Thoracic aorta (tissue), 2 donors: ENCODE data around the gene ASIC1. TPM values are rescaled to one million over a fixed set of nuclear protein-coding genes. Genes with fewer than 3 reads are reported as not detected.

Experiments used
- ATAC-seq: fragments of 150-250 bp; one replicate; pipeline ENCODE4 v1.8.0; 2017; ENCODE audit warnings: low read depth; ENCODE audit not compliant: insufficient number of reproducible peaks, low FRiP score
- DNase-seq: peaks from one replicate; pipeline ENCODE4 v3.0.0-alpha.2; 2020; ENCODE audit warnings: low spot score
- H3K27ac ChIP-seq, 2 donors: fragments of 200-600 bp; sonication (generic); 1 replicate in 1 of 2; 2 replicates in 1 of 2; pipeline ENCODE4 v1.5.1; 2016; ENCODE audit warnings: mild to moderate bottlenecking in 2 of 2, moderate library complexity in 2 of 2
- H3K27me3 ChIP-seq: fragments of 200-600 bp; sonication (generic); replicated peaks from 2 replicates; pipeline ENCODE4 v1.6.0; 2016; ENCODE audit warnings: mild to moderate bottlenecking; ENCODE audit not compliant: insufficient read depth
- H3K36me3 ChIP-seq: fragments of 200-600 bp; sonication (generic); one replicate; pipeline ENCODE4 v1.5.1; 2016
- H3K4me1 ChIP-seq, 2 donors: fragments of 200-600 bp; sonication (generic); 1 replicate in 1 of 2; 2 replicates in 1 of 2; pipeline versions ENCODE4 v1.5.1 to v1.6.0; 2016; ENCODE audit warnings: low read depth in 2 of 2, mild to moderate bottlenecking in 1 of 2; ENCODE audit not compliant: control insufficient read depth in 1 of 2
- H3K4me3 ChIP-seq: fragments of 200-600 bp; sonication (generic); 2 replicates; pipeline ENCODE4 v1.5.1; 2016; ENCODE audit warnings: mild to moderate bottlenecking
- H3K9me3 ChIP-seq: fragments of 200-600 bp; sonication (generic); 2 replicates; pipeline ENCODE4 v1.5.1; 2016
- total RNA-seq, 2 donors: library from RNA; depleted of rRNA; stranded (reverse); fragments of >200 nt; gene quantifications; one replicate each; pipeline versions ENCODE4 v1.1.0 to v1.2.3, GENCODE V29; 2016
- TF ChIP-seq, protein P1 (sequence below): fragments of 200-600 bp; sonication (generic); IDR thresholded peaks from one replicate; pipeline ENCODE4 v1.5.1; 2019; ENCODE audit warnings: antibody characterized with exemption

The ASIC1 gene
- total RNA-seq, 2 donors from 2014 or later = not detected

DNA sequence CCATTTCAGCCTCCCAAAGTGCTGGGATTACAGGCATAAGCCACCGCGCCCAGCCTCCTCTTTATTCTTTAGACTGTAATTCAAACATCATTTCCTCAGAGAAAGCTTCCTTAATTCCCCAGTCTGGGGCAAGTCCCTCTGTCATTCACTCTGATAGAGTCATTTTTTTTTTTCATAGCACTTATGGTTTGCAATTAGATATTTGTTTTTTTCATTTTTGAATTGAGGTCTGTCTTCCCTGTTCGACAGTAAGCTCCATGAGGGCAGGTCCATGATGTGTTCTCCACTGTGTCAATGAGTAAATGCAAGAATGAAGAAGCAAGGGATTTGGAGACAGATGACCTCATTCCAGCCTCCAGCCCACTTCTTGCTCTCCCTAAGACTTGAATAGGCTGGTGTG is 12.1 kb downstream of the ASIC1 start:
- DNase-seq (no peak), ATAC-seq (no peak)
- peaks cover 0 to 19% of the 10 kb centered on the region in 2 donors for H3K4me1 ChIP-seq
- H3K9me3 ChIP-seq = no peaks in the 10 kb centered on the region
- H3K36me3 ChIP-seq = no peaks in the 10 kb centered on the region
- no peaks in the 10 kb centered on the region for H3K27me3 ChIP-seq
- no peak overlapping the region for H3K4me3 ChIP-seq
- TF ChIP-seq, protein P1, sequence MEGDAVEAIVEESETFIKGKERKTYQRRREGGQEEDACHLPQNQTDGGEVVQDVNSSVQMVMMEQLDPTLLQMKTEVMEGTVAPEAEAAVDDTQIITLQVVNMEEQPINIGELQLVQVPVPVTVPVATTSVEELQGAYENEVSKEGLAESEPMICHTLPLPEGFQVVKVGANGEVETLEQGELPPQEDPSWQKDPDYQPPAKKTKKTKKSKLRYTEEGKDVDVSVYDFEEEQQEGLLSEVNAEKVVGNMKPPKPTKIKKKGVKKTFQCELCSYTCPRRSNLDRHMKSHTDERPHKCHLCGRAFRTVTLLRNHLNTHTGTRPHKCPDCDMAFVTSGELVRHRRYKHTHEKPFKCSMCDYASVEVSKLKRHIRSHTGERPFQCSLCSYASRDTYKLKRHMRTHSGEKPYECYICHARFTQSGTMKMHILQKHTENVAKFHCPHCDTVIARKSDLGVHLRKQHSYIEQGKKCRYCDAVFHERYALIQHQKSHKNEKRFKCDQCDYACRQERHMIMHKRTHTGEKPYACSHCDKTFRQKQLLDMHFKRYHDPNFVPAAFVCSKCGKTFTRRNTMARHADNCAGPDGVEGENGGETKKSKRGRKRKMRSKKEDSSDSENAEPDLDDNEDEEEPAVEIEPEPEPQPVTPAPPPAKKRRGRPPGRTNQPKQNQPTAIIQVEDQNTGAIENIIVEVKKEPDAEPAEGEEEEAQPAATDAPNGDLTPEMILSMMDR = no peak
- H3K27ac ChIP-seq = no peak overlapping the region

DNA sequence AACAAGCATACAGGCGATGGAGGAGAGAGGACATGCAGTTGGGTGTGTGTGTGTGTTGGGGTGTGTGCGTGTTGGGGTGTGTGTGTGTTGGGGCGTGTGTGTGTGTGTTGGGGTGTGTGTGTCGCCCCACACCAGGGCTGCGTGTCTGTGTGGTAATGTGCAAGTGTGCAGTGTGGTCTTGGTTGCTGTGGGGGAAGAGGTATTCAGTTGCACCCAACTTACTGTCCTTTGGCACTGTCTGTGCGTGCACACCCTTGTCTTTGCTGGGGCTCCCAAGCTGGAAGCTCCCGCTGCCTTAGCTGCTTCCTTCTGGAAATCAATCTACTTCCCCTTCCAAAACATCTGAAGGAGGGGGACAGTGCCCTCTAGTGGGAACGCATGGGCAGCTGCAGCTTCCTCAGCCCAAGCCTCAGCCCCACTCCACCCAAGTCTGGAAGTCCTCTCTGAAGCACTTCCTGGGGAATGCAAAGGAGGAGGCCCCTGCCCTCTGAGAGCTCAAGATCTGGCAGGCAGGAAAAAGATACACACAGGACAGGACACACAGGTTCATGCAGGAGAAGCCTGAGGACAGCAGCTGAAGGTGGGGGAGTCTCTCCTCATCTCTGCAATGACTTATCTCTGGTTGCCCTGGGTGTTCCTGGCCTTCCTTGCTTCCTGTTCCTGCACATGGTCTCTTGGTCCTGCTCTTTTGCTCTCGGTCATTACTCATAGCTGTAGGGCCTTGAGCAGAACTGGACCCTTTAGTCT is 13.1 kb downstream of the ASIC1 start:
- DNase-seq = no peak
- TF ChIP-seq, protein P1 = peak; percentile 87
- no peak overlapping the region for H3K4me3 ChIP-seq

DNA sequence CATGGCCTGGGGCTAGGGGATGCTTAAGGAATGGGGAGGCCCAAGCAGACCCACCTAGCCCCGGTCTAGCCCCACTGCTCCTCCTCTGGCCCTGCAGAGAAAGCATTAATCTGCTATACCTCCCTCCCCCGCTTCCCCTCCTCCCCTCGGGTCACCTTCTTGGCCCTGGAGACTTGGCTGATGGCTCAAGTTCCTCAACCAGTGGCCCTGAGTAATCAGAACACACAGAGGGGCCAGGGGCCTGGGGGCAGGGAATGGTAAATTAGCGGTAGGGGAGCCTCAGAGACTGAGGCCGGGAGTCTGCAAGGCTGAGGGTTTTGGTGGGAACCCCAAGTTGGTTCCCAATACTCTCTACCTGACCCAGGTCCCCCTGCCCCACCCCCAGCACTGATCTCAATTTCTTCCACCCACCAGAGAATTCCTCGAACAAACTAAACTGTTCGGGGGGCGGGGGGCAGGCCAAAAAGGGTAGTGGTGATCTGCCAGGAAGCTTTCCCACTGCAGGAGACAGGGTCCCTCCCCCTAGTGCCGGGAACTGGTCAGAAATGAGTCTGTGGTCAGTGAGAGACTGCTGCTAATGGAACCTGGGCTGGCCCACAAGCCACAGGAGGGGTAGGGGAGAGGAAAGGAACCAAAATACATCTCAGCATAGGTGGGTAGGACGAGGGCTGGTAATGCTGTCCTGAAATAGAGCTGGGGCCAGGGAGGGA is 15.0 kb downstream of the ASIC1 start:
- H3K4me3 ChIP-seq = no peak overlapping the region
- H3K27ac ChIP-seq = no peak overlapping the region
- TF ChIP-seq, protein P1 = no peak
- H3K36me3 ChIP-seq = no peaks in the 10 kb centered on the region
- H3K4me1 ChIP-seq = peaks cover 0 to 3% of the 10 kb centered on the region in 2 donors
- no peaks in the 10 kb centered on the region for H3K9me3 ChIP-seq
- H3K27me3 ChIP-seq = no peaks in the 10 kb centered on the region
- no peak for ATAC-seq
- DNase-seq = no peak

More for the DNA sequence above, 13.1 kb downstream of the ASIC1 start:
- Histone ChIP-seq H3K4me1 (peaks cover 0 to 19% of the 10 kb centered on the region in 2 donors), H3K9me3 (no peaks in the 10 kb centered on the region), H3K27me3 (no peaks in the 10 kb centered on the region), H3K36me3 (no peaks in the 10 kb centered on the region), H3K27ac (no peak overlapping the region)
- ATAC-seq = peak; percentile 51

DNA sequence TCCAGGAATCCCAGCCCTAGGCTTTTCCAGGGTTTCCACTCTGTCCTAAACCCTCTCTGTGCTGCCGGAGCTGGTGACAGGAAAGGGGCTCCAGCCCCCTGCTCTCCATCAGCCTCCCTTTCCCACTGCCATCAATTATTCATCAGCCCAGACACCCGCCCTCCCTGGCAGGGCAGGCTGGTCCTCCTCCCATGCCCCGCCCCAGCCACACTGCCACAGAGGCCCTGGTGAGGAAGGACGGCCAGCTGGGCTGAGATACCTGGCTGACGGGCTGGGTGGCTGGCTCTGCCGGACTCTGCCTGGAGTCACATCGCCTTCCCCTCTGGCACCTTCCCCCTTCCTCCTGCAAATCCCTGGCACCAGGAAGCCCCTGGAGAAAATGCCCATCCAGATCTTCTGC is 15.8 kb downstream of the ASIC1 start:
- Histone ChIP-seq H3K27ac (no peak overlapping the region), H3K27me3 (no peaks in the 10 kb centered on the region), H3K4me1 (peaks cover 0 to 3% of the 10 kb centered on the region in 2 donors), H3K36me3 (no peaks in the 10 kb centered on the region), H3K9me3 (no peaks in the 10 kb centered on the region), H3K4me3 (no peak overlapping the region)
- TF ChIP-seq, protein P1 = no peak
- DNase-seq (no peak), ATAC-seq (no peak)

DNA sequence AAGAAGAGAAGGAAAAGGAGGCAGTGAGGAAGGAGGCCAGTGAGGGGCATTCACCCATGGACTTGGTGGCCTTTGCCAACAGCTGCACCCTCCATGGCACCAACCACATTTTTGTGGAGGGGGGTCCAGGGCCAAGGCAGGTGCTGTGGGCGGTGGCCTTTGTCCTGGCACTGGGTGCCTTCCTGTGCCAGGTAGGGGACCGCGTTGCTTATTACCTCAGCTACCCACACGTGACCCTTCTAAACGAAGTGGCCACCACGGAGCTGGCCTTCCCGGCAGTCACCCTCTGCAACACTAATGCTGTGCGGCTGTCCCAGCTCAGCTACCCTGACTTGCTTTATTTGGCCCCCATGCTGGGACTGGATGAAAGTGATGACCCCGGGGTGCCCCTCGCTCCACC is 16.3 kb downstream of the ASIC1 start:
- Histone ChIP-seq H3K9me3 (no peaks in the 10 kb centered on the region), H3K4me3 (no peak overlapping the region), H3K4me1 (peaks cover 0 to 3% of the 10 kb centered on the region in 2 donors), H3K27ac (no peak overlapping the region), H3K27me3 (no peaks in the 10 kb centered on the region), H3K36me3 (no peaks in the 10 kb centered on the region)
- DNase-seq = no peak
- TF ChIP-seq, protein P1 = no peak
- ATAC-seq = no peak
